Measurements from ENCODE around the gene CRKL.

CRKL gene

GRCh38 chr22:20964090-20964798, 47.0 kb downstream of the CRKL start:
- Histone ChIP-seq H3K27ac (no peak overlapping the region), H3K4me3 (ENCODE audit: low read depth, low read length) (peak overlapping the region; percentile 27)

DNA sequence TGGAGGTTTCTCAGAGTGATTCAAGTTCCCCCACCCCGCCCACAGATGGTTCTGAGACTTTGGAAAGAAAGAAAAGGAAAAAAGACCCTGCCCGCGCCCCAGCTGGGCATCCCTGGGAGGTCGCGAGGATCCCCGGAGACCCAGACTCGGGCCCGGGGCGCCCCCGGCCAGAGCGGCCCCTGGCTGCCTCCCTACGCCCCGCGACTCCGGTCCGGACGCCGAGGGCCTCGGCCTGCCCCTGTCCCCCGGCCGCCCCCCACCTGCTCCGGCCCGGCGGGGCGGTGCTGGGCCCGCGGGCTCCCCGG, 47.5 kb downstream of the CRKL start:
- Histone ChIP-seq H3K4me3 (ENCODE audit: low read depth, low read length) (peak overlapping the region; percentile 27), H3K79me2 (no peaks in the 10 kb centered on the region), H3K27ac (no peak overlapping the region), H2AFZ (peak overlapping the region; percentile 62), H3K36me3 (ENCODE audit: control insufficient read depth, insufficient read depth, low read length) (no peaks in the 10 kb centered on the region), H3K4me2 (ENCODE audit: low read length) (peak overlapping the region; percentile 53), H3K27me3 (ENCODE audit: control insufficient read depth, insufficient read depth, low read length) (no peaks in the 10 kb centered on the region), H3K9ac (no peak overlapping the region), H3K9me3 (ENCODE audit: control insufficient read depth, low read length) (no peaks in the 10 kb centered on the region), H3K4me1 (no peaks in the 10 kb centered on the region)
- TF ChIP-seq, protein P1, sequence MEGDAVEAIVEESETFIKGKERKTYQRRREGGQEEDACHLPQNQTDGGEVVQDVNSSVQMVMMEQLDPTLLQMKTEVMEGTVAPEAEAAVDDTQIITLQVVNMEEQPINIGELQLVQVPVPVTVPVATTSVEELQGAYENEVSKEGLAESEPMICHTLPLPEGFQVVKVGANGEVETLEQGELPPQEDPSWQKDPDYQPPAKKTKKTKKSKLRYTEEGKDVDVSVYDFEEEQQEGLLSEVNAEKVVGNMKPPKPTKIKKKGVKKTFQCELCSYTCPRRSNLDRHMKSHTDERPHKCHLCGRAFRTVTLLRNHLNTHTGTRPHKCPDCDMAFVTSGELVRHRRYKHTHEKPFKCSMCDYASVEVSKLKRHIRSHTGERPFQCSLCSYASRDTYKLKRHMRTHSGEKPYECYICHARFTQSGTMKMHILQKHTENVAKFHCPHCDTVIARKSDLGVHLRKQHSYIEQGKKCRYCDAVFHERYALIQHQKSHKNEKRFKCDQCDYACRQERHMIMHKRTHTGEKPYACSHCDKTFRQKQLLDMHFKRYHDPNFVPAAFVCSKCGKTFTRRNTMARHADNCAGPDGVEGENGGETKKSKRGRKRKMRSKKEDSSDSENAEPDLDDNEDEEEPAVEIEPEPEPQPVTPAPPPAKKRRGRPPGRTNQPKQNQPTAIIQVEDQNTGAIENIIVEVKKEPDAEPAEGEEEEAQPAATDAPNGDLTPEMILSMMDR (IDR thresholded peaks at IDR 0.05), result no peak

More at GRCh38 chr22:20964090-20964798, 47.0 kb downstream of the CRKL start:
- Histone ChIP-seq H3K4me1 (no peaks in the 10 kb centered on the region), H3K79me2 (no peaks in the 10 kb centered on the region), H3K36me3 (ENCODE audit: control insufficient read depth, insufficient read depth, low read length) (no peaks in the 10 kb centered on the region), H3K4me2 (ENCODE audit: low read length) (peak overlapping the region; percentile 53), H3K9me3 (ENCODE audit: control insufficient read depth, low read length) (no peaks in the 10 kb centered on the region), H3K9ac (no peak overlapping the region), H3K27me3 (ENCODE audit: control insufficient read depth, insufficient read depth, low read length) (no peaks in the 10 kb centered on the region), H2AFZ (peak overlapping the region; percentile 62)
- TF ChIP-seq, protein P1 (IDR thresholded peaks at IDR 0.05), result no peak

DNA sequence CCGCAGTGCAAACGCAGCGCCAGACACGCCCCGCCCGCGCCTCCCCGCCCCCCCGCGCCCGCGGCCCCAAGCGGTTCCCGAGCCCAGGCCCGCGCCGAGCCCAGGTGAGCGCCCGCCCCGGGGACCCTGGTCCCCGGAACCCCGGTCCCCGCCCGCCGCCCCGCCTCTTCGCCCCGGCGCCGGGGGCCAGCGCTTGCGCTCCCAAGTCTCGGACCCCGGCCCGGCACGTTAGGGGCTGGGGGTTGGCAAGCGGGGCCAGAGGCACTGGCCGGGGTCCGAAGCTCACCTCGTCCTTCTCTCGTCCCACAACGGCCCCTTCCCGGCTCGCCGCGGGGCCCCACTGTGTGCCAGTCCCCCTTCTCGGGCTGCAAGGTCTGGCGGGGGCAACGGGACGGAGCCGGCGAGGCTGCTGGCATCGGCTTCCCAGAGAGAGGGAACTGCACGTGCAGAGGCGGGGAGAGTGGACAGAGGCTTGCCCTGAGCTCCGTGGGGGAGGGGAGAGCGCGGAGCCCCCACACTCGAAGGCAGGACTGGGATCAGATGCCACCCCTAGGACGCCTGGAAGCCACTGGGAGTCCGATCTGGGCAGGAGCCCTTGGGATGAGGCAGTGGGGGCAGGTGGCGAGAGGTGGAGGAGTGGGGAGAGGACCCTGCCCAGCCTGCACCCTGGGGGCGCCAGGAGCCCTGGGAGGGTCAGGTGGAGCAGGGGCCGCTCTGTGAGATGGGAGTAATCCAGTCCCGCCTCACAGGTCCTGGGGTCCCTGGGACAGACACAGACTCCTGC, 48.1 kb downstream of the CRKL start:
- H3K4me3 ChIP-seq (ENCODE audit: low read depth, low read length), result peak overlapping the region; percentile 36
- H2AFZ ChIP-seq, result peak overlapping the region; percentile 72
- peak overlapping the region; percentile 59 for H3K4me2 ChIP-seq (ENCODE audit: low read length)
- no peaks in the 10 kb centered on the region for H3K36me3 ChIP-seq (ENCODE audit: control insufficient read depth, insufficient read depth, low read length)
- H3K4me1 ChIP-seq, result no peaks in the 10 kb centered on the region
- H3K9me3 ChIP-seq (ENCODE audit: control insufficient read depth, low read length), result no peaks in the 10 kb centered on the region
- H3K9ac ChIP-seq, result no peak overlapping the region
- TF ChIP-seq, protein P1 (IDR thresholded peaks at IDR 0.05), result no peak
- H3K79me2 ChIP-seq, result no peaks in the 10 kb centered on the region
- no peaks in the 10 kb centered on the region for H3K27me3 ChIP-seq (ENCODE audit: control insufficient read depth, insufficient read depth, low read length)
- H3K27ac ChIP-seq, result no peak overlapping the region

GRCh38 chr22:20965888-20966855, 49.0 kb downstream of the CRKL start:
- Histone ChIP-seq H3K4me1 (no peaks in the 10 kb centered on the region), H2AFZ (no peak overlapping the region), H3K27ac (no peak overlapping the region), H3K27me3 (ENCODE audit: control insufficient read depth, insufficient read depth, low read length) (no peaks in the 10 kb centered on the region), H3K4me3 (ENCODE audit: low read depth, low read length) (no peak overlapping the region), H3K4me2 (ENCODE audit: low read length) (no peak overlapping the region), H3K9ac (no peak overlapping the region), H3K9me3 (ENCODE audit: control insufficient read depth, low read length) (no peaks in the 10 kb centered on the region), H3K79me2 (no peaks in the 10 kb centered on the region), H3K36me3 (ENCODE audit: control insufficient read depth, insufficient read depth, low read length) (no peaks in the 10 kb centered on the region)
- TF ChIP-seq, protein P1 (IDR thresholded peaks at IDR 0.05), result no peak

Measured in parathyroid adenoma (tissue), 2 donors.